WTC11 (cell line): ENCODE results near the gene NFATC2.

ENCODE experiments used
- CREB1 ChIP-seq: sonication (generic); formaldehyde crosslinking; IDR thresholded peaks from 2 replicates; pipeline ENCODE4 v1.8.0; 2023; ENCODE audit warnings: mild to moderate bottlenecking, missing genetic modification reagents
- TEAD1 ChIP-seq: sonication (generic); formaldehyde crosslinking; IDR thresholded peaks from 2 replicates; pipeline ENCODE4 v1.8.0; 2022; ENCODE audit warnings: mild to moderate bottlenecking, missing genetic modification reagents
- ZBTB21 ChIP-seq: sonication (generic); formaldehyde crosslinking; IDR thresholded peaks from 2 replicates; pipeline ENCODE4 v1.8.1; 2023; ENCODE audit warnings: mild to moderate bottlenecking, missing genetic modification reagents, borderline replicate concordance
- ZNF263 ChIP-seq: sonication (generic); formaldehyde crosslinking; IDR thresholded peaks from 2 replicates; pipeline ENCODE4 v1.8.1; 2022; ENCODE audit warnings: low read depth, mild to moderate bottlenecking, moderate library complexity, missing genetic modification reagents
- TF ChIP-seq, protein P1 (sequence below): fragments of 200-600 bp; IDR thresholded peaks from 2 replicates; pipeline ENCODE4 v1.8.0; 2022; ENCODE audit warnings: antibody characterized with exemption
- TF ChIP-seq, protein P2 (sequence below): fragments of 250-450 bp; sonication (Bioruptor Pico); IDR thresholded peaks from 2 replicates; pipeline ENCODE4 v1.9.0; 2021; ENCODE audit warnings: mild to moderate bottlenecking, borderline replicate concordance
- TF ChIP-seq, protein P3 (sequence below): sonication (generic); formaldehyde crosslinking; IDR thresholded peaks from 2 replicates; pipeline ENCODE4 v1.8.1; 2023; ENCODE audit warnings: mild to moderate bottlenecking, missing genetic modification reagents, moderate library complexity
- TF ChIP-seq, protein P4 (sequence below): sonication (generic); formaldehyde crosslinking; IDR thresholded peaks from 2 replicates; pipeline ENCODE4 v1.8.1; 2022; ENCODE audit warnings: mild to moderate bottlenecking, moderate library complexity, missing genetic modification reagents
- TF ChIP-seq, protein P5 (sequence below): sonication (generic); formaldehyde crosslinking; conservative IDR thresholded peaks from 2 replicates; pipeline ENCODE4 v1.8.1; 2022; ENCODE audit warnings: mild to moderate bottlenecking, missing genetic modification reagents
- TF ChIP-seq, protein P6 (sequence below): sonication (generic); formaldehyde crosslinking; IDR thresholded peaks from 2 replicates; pipeline ENCODE4 v1.8.0; 2022; ENCODE audit warnings: mild to moderate bottlenecking, missing genetic modification reagents

DNA sequence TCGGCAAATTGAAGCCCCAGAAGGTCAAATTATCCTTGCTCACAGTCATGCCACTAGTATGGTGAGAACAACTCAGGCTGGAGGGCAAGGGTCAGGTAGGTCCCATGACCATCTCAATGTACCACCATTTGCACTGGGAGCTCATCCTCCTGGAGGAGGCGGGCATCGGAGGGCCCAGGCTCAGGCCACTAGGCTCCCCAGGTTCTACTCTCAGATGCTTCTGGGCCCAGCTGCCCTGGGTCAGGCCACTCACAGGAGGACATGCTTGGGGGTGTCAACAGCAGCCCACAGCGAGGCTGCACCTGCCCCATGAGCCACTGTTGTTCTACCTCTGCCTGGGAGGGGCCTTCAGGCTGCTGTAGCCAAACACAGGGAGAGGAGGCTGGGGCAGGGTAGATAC is 39.1 kb downstream of the NFATC2 start:
- TF ChIP-seq, protein P1, sequence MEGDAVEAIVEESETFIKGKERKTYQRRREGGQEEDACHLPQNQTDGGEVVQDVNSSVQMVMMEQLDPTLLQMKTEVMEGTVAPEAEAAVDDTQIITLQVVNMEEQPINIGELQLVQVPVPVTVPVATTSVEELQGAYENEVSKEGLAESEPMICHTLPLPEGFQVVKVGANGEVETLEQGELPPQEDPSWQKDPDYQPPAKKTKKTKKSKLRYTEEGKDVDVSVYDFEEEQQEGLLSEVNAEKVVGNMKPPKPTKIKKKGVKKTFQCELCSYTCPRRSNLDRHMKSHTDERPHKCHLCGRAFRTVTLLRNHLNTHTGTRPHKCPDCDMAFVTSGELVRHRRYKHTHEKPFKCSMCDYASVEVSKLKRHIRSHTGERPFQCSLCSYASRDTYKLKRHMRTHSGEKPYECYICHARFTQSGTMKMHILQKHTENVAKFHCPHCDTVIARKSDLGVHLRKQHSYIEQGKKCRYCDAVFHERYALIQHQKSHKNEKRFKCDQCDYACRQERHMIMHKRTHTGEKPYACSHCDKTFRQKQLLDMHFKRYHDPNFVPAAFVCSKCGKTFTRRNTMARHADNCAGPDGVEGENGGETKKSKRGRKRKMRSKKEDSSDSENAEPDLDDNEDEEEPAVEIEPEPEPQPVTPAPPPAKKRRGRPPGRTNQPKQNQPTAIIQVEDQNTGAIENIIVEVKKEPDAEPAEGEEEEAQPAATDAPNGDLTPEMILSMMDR, result no peak
- TF ChIP-seq CREB1 (CRISPR knock-in tag) (no peak), ZNF263 (CRISPR knock-in tag) (no peak), TEAD1 (CRISPR knock-in tag) (no peak), ZBTB21 (CRISPR knock-in tag) (no peak)
- TF ChIP-seq, protein P2, sequence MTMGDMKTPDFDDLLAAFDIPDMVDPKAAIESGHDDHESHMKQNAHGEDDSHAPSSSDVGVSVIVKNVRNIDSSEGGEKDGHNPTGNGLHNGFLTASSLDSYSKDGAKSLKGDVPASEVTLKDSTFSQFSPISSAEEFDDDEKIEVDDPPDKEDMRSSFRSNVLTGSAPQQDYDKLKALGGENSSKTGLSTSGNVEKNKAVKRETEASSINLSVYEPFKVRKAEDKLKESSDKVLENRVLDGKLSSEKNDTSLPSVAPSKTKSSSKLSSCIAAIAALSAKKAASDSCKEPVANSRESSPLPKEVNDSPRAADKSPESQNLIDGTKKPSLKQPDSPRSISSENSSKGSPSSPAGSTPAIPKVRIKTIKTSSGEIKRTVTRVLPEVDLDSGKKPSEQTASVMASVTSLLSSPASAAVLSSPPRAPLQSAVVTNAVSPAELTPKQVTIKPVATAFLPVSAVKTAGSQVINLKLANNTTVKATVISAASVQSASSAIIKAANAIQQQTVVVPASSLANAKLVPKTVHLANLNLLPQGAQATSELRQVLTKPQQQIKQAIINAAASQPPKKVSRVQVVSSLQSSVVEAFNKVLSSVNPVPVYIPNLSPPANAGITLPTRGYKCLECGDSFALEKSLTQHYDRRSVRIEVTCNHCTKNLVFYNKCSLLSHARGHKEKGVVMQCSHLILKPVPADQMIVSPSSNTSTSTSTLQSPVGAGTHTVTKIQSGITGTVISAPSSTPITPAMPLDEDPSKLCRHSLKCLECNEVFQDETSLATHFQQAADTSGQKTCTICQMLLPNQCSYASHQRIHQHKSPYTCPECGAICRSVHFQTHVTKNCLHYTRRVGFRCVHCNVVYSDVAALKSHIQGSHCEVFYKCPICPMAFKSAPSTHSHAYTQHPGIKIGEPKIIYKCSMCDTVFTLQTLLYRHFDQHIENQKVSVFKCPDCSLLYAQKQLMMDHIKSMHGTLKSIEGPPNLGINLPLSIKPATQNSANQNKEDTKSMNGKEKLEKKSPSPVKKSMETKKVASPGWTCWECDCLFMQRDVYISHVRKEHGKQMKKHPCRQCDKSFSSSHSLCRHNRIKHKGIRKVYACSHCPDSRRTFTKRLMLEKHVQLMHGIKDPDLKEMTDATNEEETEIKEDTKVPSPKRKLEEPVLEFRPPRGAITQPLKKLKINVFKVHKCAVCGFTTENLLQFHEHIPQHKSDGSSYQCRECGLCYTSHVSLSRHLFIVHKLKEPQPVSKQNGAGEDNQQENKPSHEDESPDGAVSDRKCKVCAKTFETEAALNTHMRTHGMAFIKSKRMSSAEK (CRISPR knock-in tag), result no peak
- TF ChIP-seq, protein P3, sequence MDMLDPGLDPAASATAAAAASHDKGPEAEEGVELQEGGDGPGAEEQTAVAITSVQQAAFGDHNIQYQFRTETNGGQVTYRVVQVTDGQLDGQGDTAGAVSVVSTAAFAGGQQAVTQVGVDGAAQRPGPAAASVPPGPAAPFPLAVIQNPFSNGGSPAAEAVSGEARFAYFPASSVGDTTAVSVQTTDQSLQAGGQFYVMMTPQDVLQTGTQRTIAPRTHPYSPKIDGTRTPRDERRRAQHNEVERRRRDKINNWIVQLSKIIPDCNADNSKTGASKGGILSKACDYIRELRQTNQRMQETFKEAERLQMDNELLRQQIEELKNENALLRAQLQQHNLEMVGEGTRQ (CRISPR knock-in tag), result no peak
- TF ChIP-seq, protein P4, sequence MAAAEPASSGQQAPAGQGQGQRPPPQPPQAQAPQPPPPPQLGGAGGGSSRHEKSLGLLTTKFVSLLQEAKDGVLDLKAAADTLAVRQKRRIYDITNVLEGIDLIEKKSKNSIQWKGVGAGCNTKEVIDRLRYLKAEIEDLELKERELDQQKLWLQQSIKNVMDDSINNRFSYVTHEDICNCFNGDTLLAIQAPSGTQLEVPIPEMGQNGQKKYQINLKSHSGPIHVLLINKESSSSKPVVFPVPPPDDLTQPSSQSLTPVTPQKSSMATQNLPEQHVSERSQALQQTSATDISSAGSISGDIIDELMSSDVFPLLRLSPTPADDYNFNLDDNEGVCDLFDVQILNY, result no peak
- TF ChIP-seq, protein P5, sequence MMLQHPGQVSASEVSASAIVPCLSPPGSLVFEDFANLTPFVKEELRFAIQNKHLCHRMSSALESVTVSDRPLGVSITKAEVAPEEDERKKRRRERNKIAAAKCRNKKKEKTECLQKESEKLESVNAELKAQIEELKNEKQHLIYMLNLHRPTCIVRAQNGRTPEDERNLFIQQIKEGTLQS (CRISPR knock-in tag), result no peak
- TF ChIP-seq, protein P6, sequence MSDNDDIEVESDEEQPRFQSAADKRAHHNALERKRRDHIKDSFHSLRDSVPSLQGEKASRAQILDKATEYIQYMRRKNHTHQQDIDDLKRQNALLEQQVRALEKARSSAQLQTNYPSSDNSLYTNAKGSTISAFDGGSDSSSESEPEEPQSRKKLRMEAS (CRISPR knock-in tag), result no peak
